ENCODE results near the gene PCGF1. TPM values are rescaled to one million over a fixed set of nuclear protein-coding genes. Genes with fewer than 3 reads are reported as not detected.
A peak's percentile ranks its signal among the peaks of the same experiment; 100 is the strongest.

The PCGF1 gene
- total RNA-seq, 1 experiment from 2014 or later: 28.1 TPM

GRCh38 chr2:74481431-74481830, 26.1 kb downstream of the PCGF1 start:
- H2BK12ac ChIP-seq (ENCODE audit: insufficient read length, low read depth, low read length): no peak overlapping the region
- Mint-ChIP-seq H3K4me3 (peak overlapping the region; percentile 100), H3K27me3 (ENCODE audit: low read depth) (no peaks in the 10 kb centered on the region), H3K27ac (no peak overlapping the region), H3K4me1 (peaks cover 9 to 13% of the 10 kb centered on the region in 2 experiments), H3K36me3 (ENCODE audit: insufficient read depth in 1 of 3, low read depth in 3 of 3) (peaks cover 7 to 40% (median 35%) of the 10 kb centered on the region in 3 experiments; a peak in 6 of 7 replicates), H3K9me3 (no peaks in the 10 kb centered on the region)
- no peak overlapping the region for H3K56ac ChIP-seq (ENCODE audit: insufficient read length, low read depth, low read length)
- no peak overlapping the region for H2AK5ac ChIP-seq (ENCODE audit: insufficient read length, low read length)
- no peak overlapping the region for H3K23ac ChIP-seq (ENCODE audit: insufficient read length, low read depth, low read length)
- H4K5ac ChIP-seq (ENCODE audit: insufficient read length, low read depth, low read length): no peak overlapping the region
- peaks cover 8% of the 10 kb centered on the region for H3K23me2 ChIP-seq (ENCODE audit: insufficient read length, low read depth, low read length, poor library complexity, severe bottlenecking)
- no peaks in the 10 kb centered on the region for H4K20me1 ChIP-seq (ENCODE audit: control insufficient read depth, insufficient read depth, insufficient read length)
- H2BK20ac ChIP-seq (ENCODE audit: low read depth, low read length, poor library complexity, severe bottlenecking): no peak overlapping the region
- WGBS (ENCODE audit: extremely low coverage, insufficient read length, low lambda C conversion rate): no CpG with 5 or more reads among the region's 3 CpGs
- no peak for DNase-seq
- no peak overlapping the region for H2BK15ac ChIP-seq (ENCODE audit: low read depth, low read length)
- no peak overlapping the region for H3K4ac ChIP-seq (ENCODE audit: low read depth, low read length)
- H4K8ac ChIP-seq (replicated peaks; ENCODE audit: insufficient read length, low read depth, low read length): no peak overlapping the region
- no peak overlapping the region for H3T11ph ChIP-seq (ENCODE audit: low read length)
- no peak overlapping the region for H2AFZ ChIP-seq (ENCODE audit: low read length)
- H2BK120ac ChIP-seq (ENCODE audit: low read depth, low read length, poor library complexity, severe bottlenecking): no peak overlapping the region
- peak overlapping the region; percentile 81 for H3K4me2 ChIP-seq (ENCODE audit: insufficient read depth, insufficient read length, low read length)
- TF ChIP-seq CTCF (conservative IDR thresholded peaks at IDR 0.05): no peak
- no peak overlapping the region for H3K27ac ChIP-seq (ENCODE audit: insufficient read length, low read depth, low read length)
- H3K79me2 ChIP-seq (ENCODE audit: insufficient read depth, low read length): no peaks in the 10 kb centered on the region
- no peak overlapping the region for H2BK5ac ChIP-seq (ENCODE audit: insufficient read length, low read length)
- H3K9ac ChIP-seq (ENCODE audit: extremely low read depth, insufficient read length, low read length): peak overlapping the region; percentile 41
- H3K18ac ChIP-seq (ENCODE audit: insufficient read length, low read depth, low read length): no peak overlapping the region
- no peak overlapping the region for H3K14ac ChIP-seq (ENCODE audit: insufficient read depth, low read length)
- H3K27me3 ChIP-seq (ENCODE audit: insufficient read depth, low read length): no peaks in the 10 kb centered on the region
- H3K9me3 ChIP-seq (ENCODE audit: control insufficient read depth, low read depth, low read length): no peaks in the 10 kb centered on the region
- no peaks in the 10 kb centered on the region for H3K79me1 ChIP-seq (ENCODE audit: insufficient read depth, low read depth, low read length, poor library complexity, severe bottlenecking)
- H3K4me1 ChIP-seq (ENCODE audit: insufficient read depth, low read length): no peaks in the 10 kb centered on the region
- H4K91ac ChIP-seq (ENCODE audit: insufficient read length, low read depth, low read length): no peak overlapping the region

Measured in H9 (cell line).